A172 (cell line): ENCODE results near the gene PRSS36. TPM values are rescaled to one million over a fixed set of nuclear protein-coding genes. Genes with fewer than 3 reads are reported as not detected.
"Not testable (repeated sequence)": the region's sequence is repeated elsewhere in the genome, so short reads cannot be mapped to it uniquely, and the experiment has no call there.

Experiments
- DNase-seq: peaks from one replicate; pipeline ENCODE4 v3.0.0-alpha.2; 2015; ENCODE audit warnings: low spot score
- total RNA-seq: library from RNA; depleted of rRNA; stranded (reverse); fragments of >200 nt; shearing (Covaris generic); gene quantifications from 2 replicates; pipeline ENCODE4 v1.2.3, GENCODE V29; 2014; rRNA removed

Gene PRSS36
- total RNA-seq, 1 experiment from 2014 or later = 0.55 TPM

DNA sequence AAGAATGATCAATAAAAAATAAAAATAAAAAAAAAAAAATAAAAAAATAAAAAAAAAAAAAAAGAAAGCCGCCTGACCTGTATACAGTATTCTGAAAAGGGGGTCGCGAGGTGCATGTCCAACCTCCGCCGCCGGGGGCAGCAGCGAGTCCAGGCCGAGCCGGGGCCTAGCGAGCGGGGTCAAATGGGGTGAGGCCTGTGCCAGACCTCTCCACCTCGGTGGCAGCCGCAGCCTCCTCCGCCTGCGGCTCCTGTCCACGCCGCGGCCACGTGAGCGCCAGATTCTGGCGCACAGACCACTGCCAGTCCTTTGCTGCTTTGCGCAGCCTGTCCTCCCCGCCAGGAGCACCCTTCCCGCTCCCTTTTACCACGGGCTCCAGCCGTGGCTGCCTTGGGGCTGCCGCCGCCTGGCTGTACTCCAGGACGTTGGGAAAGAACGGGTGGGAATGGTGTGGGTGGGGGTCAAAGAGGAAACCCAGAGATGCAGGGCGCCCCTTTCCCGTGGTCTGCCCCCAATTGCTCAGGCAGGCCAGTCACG, 44.1 kb downstream of the PRSS36 start:
- DNase-seq = no peak

DNA sequence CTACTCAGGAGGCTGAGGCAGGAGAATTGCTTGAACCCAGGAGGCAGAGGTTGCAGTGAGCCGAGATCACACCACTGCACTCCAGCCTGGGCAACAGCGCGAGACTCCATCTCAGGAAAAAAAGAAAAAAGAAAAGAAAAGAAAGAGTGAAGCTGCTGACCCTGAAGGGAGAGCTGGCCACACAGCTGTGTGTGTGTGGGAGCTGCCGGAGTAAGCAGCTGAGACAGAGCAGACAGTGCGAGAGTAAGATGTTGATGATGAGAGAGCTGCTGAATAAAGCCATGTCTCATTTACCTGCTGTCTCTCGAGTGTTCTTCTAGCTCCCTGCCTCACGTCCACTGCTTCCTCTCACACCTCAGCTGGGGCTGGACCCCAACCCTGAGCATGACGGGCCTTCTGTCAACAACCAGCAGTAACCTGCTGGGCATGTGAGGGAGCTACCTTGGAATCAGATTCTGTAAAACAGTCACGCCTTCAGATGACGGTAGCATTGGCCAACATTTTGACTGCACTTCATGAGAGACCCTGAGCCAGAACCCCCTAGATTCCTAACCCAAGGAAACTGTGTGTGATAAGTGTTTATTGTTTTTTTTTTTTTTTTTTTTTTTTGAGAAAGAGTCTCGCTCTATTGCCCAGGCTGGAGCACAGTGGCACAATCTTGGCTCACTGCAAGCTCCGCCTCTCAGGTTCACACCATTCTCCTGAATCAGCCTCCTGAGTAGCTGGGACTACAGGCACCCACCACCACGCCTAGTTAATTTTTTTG, 48.8 kb downstream of the PRSS36 start:
- DNase-seq = not testable (repeated sequence)

DNA sequence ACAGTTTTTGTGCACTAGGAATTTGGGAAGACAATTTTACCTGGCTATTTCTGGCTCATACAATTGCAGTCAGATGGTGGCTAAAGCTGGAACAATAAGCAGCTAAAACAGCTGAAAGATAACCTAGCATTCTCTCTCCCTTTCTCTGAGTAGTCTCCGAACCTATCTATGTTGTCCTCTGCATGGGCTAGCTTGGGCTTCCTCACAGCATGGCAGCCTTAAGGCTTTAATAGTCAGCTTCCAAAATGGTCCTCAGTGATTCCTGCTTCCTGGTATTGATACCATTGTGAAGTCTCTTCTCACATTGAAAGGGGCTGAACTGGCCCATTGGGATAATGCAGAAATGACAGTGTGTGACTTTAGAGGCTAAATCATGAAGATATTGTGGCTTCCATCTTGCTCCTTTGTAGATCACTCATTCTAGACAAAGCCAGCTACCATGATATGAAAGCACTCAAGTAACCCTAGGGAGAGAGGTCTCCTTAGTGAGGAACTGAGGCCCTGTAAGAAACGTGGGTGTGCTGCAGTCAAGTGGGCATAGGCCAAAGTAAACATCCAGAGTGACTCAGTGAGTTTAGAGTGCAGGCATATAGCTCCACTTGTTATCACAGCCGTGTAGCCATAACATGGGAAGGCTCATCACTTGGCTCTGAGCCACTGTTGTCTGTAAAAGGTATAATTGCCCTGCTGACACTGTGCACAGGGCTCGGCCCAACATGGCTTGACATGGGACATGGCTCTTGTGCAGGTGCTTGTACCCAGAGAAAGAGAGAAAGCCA, 49.8 kb downstream of the PRSS36 start:
- DNase-seq = no peak

DNA sequence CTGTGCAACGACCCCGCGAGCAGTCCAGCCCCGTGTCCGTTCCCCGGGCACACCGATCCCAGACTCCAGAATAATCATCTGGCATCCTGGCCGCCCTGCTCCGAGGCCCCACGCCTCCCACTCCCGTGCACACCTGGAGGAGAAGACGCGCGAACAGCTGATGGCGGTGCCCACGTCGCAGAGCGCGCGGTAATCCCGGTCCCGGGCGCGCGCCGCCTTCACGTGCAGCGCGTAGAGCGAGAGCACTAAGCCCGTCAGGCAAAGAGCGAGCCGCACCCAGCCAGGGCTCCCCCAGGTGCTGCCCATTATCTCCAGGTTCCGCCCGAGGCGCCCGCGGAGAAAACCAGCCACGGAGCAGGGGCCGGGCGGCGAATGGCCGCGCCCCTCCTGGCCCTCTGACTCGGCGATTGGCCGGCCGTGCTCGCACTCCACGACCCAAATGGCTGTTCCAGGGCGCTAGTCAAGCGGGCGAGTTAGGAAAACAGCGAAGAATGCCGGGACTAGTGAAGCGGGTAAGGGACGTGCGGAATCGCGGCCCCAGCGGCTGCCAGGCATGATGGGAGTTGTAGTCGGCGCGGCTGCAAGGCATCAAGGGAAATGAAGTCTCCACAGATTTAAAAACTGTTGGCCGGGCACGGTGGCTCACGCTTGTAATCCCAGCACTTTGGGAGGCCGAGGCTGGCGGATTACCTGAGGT, 55.3 kb downstream of the PRSS36 start, which contains the start of gene VKORC1:
Gene VKORC1, minus strand, starts transcription at position 374 of the 697 bp plus-strand sequence. Its CDS starts 68 bp downstream, at position 306.
- peak; percentile 97 for DNase-seq

DNA sequence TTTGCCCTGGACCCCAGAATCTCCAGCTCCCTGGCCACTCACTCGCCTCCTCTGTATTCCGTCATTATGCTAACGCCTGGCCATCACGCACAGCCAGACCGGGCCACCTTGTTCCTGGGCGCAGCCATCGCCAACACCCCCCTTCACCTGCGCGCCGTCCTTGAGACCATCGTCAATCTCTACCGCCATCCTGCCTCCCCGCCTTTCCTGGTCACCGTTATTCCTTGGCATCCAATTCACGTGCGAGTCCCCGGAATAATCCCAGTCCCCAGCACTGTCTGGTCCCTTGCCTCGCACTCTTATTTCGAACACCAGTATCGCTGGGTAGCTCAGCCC, 55.8 kb downstream of the PRSS36 start:
- no peak for DNase-seq

DNA sequence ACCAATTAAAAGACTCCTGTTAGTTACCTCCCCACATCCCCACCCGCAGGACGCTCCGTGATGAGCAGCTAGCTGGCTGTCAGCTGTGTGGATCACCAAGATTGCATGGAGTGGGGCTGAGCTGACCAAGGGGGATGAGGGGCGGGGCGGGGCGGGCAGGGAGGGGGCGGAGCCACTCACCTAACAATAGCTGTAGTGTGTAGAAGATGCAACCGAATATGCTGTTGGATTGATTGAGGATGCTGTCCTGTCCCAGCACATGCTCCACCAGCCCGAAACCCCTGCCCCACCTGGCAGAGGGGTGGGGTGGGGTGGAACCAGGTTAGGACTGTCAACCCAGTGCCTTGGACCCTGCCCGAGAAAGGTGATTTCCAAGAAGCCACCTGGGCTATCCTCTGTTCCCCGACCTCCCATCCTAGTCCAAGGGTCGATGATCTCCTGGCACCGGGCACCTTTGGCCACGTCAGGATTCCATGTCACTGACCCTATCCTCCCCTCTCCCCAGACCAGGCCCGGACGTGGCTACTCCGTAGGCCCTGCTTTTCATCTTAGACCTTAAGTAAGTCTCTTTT, 56.6 kb downstream of the PRSS36 start:
- DNase-seq = peak; percentile 55

DNA sequence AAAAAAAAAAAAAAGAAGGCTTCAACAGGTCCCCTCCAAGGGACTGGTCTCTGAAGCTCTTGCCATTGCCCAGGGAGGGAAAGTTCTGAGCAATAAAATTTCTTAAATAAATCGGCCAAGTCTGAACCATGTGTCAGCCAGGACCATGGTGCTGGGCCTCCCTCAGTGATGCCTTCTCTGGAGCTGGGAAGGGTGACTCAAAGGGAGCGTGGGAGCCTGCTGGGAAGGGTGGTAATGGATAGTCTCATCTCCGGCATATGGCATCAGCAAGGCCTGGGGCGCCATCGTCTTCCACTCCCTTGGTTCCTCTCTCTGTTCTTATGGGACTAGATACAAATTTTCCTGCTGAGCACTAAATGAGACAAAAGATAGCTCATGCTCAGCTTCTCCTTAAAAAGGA, 57.5 kb downstream of the PRSS36 start:
- DNase-seq = no peak

DNA sequence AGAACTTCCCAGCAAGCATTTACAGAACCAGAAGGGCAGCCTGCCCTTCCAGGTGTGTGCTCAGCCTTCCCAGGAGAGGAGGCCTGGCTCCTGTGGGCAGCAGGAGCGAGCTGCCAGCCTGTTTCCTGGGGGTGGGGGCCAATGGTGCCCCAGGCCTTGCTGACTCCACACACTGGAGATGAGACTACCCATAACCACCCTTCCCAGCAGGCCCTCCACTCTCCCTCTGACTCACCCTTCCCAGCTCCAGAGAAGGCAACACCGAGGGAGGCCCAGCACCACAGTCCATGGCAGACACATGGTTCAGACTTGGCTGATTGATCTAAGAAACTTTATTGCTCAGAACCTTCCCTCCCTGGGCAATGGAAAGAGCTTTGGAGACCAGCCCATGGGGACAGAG, 59.3 kb downstream of the PRSS36 start:
- DNase-seq = peak; percentile 53

DNA sequence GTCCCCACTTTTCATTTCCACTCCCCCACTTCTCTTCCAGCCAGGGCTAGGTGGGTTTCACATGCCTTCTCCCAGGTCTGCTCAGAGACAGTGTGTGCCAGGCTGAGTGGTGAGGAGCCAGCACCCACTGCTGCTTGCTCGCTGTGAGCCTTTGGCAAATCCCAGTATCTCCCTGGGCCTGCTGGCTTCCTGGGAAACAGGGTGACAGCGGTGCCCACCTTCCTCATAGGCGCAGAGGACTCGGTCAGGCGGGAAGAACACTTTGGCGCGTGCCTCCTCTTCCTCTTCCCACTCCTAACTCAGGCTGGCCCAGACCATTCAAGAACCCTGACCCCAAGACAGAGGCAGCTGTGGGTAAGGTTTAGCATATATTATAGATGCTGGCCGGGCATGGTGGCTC, 60.7 kb downstream of the PRSS36 start:
- no peak for DNase-seq

Other genes with a start within 250 kb of the PRSS36 start
- 18.7 and 32.5 TPM in 2 replicates for gene FBXL19, start 226.5 kb downstream of the PRSS36 start, total RNA-seq
- gene ORAI3, start 201.0 kb downstream of the PRSS36 start, total RNA-seq = 46.4 and 50.8 TPM in 2 replicates
- 3.5 and 3.8 TPM in 2 replicates for gene SETD1A, start 192.3 kb downstream of the PRSS36 start, total RNA-seq
- gene HSD3B7, start 164.9 kb downstream of the PRSS36 start, total RNA-seq = 30.4 and 33.8 TPM in 2 replicates
- 0.26 and 3.5 TPM in 2 replicates for gene STX1B, start 139.4 kb downstream of the PRSS36 start, total RNA-seq
- gene STX4, start 116.5 kb downstream of the PRSS36 start, total RNA-seq = 35.2 and 40.0 TPM in 2 replicates
- 31.2 and 35.5 TPM in 2 replicates for gene ZNF668, start 75.8 kb downstream of the PRSS36 start, total RNA-seq
- gene ZNF646, start 75.6 kb downstream of the PRSS36 start, total RNA-seq = 10.3 and 11.5 TPM in 2 replicates
- gene PRSS53, start 61.1 kb downstream of the PRSS36 start, total RNA-seq = 2.0 and 3.5 TPM in 2 replicates
- 137 and 164 TPM in 2 replicates for gene VKORC1, start 55.3 kb downstream of the PRSS36 start, total RNA-seq
- gene BCKDK, start 41.7 kb downstream of the PRSS36 start, total RNA-seq = 28.6 and 38.1 TPM in 2 replicates
- 46.6 and 55.6 TPM in 2 replicates for gene KAT8, start 32.4 kb downstream of the PRSS36 start, total RNA-seq
- gene PRSS8, start 14.3 kb downstream of the PRSS36 start, total RNA-seq = 2.9 and 4.2 TPM in 2 replicates
- gene FUS, start 30.1 kb upstream of the PRSS36 start, total RNA-seq = 14.4 and 26.9 TPM in 2 replicates
- not detected in 2 replicates for gene PYCARD, start 52.7 kb upstream of the PRSS36 start, total RNA-seq
- gene TRIM72, start 64.1 kb upstream of the PRSS36 start, total RNA-seq = under 0.01 and 0.02 TPM in 2 replicates
- gene PYDC1, start 67.1 kb upstream of the PRSS36 start, total RNA-seq = not detected in 2 replicates
- 1.0 and 3.1 TPM in 2 replicates for gene ITGAM, start 109.9 kb upstream of the PRSS36 start, total RNA-seq
- gene ITGAX, start 205.1 kb upstream of the PRSS36 start, total RNA-seq = 1.5 and 4.1 TPM in 2 replicates
- gene ITGAD, start 243.3 kb upstream of the PRSS36 start, total RNA-seq = not detected in 2 replicates